Kidney epithelial cell (primary cell): ENCODE measurements around the gene SPP1. TPM values are rescaled to one million over a fixed set of nuclear protein-coding genes. Genes with fewer than 3 reads are reported as not detected.

Experiments used
- DNase-seq: peaks from one replicate; pipeline ENCODE4 v3.0.0-alpha.2; 2010; ENCODE audit warnings: low read depth
- H3K27me3 ChIP-seq: 2 replicates; pipeline ENCODE4 v1.6.0; 2011; ENCODE audit warnings: low read length; ENCODE audit not compliant: control insufficient read depth, insufficient read depth
- H3K36me3 ChIP-seq: 2 replicates; pipeline ENCODE4 v1.5.1; 2011; ENCODE audit warnings: low read length; ENCODE audit not compliant: control insufficient read depth, insufficient read depth
- H3K4me3 ChIP-seq: 2 replicates; pipeline ENCODE4 v1.5.1; 2011; ENCODE audit warnings: low read depth, mild to moderate bottlenecking, control low read depth, low read length
- total RNA-seq: library from RNA; depleted of rRNA; stranded (reverse); fragments of >200 nt; gene quantifications from 2 replicates; pipeline ENCODE4 v1.2.3, GENCODE V29; 2015
- TF ChIP-seq, protein P1 (sequence below): IDR thresholded peaks from 2 replicates; pipeline ENCODE4 v1.5.1; 2011; ENCODE audit warnings: mild to moderate bottlenecking, moderate library complexity, low read length, control low read depth, inconsistent platforms; ENCODE audit not compliant: insufficient read depth, poor library complexity, severe bottlenecking

SPP1 gene
- total RNA-seq, 1 donor from 2014 or later: 160 TPM

DNA sequence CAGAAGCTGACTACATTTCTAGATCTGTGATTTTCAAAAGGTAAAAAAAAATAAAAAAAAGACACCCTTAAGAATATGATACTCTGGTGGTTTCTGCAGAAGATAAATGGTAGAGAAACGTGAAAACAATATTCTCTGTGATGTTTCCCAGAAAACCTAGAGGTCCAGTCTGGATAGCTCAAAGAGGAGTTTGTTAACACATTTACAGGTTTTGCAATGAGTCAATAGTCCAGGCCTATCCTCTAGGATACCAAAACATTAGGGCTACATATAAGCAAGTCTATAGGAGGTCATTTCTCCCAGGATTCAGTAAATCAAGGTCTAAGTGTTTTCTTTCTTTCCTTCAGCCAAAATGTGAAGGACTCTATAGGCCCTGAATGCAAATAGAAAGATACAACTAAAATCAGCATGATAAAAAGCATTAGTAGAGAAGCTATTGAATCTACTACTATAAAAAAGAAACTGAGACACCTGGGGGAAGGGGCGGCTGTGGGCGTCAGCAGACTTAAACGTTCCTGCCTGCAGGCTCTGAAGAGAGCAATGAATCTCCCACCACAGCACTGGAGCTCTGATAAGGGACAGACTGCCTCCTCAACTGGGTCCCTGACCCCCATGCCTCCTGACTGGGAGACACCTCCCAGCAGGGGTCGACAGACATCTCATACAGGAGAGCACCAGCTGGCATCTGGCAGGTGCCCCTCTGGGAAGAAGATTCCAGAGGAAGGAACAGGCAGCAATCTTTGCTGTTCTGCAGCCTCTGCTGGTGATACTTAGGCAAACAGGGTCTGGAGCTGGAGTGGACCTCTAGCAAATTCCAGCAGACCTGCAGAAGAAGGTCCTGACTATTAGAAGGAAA lies 33.7 kb upstream of the SPP1 start:
- no peak overlapping the region for H3K4me3 ChIP-seq
- H3K27me3 ChIP-seq: no peaks in the 10 kb centered on the region
- TF ChIP-seq, protein P1, sequence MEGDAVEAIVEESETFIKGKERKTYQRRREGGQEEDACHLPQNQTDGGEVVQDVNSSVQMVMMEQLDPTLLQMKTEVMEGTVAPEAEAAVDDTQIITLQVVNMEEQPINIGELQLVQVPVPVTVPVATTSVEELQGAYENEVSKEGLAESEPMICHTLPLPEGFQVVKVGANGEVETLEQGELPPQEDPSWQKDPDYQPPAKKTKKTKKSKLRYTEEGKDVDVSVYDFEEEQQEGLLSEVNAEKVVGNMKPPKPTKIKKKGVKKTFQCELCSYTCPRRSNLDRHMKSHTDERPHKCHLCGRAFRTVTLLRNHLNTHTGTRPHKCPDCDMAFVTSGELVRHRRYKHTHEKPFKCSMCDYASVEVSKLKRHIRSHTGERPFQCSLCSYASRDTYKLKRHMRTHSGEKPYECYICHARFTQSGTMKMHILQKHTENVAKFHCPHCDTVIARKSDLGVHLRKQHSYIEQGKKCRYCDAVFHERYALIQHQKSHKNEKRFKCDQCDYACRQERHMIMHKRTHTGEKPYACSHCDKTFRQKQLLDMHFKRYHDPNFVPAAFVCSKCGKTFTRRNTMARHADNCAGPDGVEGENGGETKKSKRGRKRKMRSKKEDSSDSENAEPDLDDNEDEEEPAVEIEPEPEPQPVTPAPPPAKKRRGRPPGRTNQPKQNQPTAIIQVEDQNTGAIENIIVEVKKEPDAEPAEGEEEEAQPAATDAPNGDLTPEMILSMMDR: no peak
- DNase-seq: no peak
- H3K36me3 ChIP-seq: no peaks in the 10 kb centered on the region

DNA sequence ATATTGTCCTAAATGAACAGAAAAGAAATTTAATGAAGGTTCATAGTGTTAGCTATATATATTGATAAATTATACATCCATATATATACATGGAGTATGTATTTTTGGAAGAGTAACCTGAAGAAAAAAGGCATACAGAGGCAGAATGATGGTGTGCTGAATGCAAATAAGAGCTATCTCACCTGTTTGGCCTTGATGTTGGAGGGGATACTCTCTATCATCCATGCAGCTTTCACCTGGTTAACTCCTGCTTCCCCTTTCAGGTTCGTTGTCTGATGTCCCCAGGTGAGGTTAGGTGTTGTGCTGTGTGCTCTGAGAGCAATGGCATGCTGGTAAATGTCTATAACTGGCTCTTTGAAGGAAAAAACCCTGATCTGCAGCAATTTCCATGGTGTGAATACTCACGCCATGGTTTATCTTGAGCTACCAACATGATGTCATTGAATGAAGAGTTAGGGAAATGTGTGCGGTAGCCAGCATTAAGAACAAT lies 31.8 kb upstream of the SPP1 start:
- DNase-seq: no peak
- H3K4me3 ChIP-seq: no peak overlapping the region
- TF ChIP-seq, protein P1: no peak
- no peaks in the 10 kb centered on the region for H3K36me3 ChIP-seq
- no peaks in the 10 kb centered on the region for H3K27me3 ChIP-seq

DNA sequence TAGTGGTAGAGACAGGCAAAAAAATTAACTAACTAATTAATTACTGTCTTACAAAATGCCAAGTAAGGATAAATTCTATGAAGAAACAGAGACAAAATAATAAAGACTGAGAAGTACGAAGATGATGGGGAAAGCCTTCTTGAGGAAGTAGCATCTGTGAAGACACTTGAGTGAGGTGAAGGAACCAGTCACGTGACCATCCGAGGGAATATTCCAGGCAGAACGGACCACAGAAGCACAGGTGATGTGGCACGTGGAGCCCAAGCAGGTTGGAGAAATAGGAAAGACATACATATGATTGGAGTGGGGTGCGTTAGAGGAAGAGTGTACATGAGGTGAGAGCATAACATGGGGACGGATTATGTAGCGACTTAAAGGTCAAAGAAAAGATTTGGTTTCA lies 30.5 kb upstream of the SPP1 start:
- no peak overlapping the region for H3K4me3 ChIP-seq
- DNase-seq: no peak
- TF ChIP-seq, protein P1: no peak

DNA sequence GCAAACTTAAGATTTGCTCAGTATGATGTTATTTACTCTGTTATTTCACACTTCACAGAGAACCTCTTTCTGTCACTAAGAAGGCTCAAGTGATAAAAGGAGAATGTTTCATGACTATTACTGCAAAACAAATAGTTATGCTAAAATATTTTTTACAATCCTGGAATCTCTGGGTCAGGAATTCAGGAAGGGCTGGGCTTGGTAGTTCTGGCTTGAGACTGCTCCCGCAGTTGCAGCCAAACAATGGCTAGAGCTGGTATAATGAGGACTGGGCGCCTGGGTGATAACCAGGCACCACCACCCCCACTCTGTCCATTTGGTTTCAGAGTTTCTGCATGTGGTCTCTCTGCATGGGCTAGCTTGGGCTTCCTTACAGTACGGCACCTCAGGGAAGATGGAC lies 28.7 kb upstream of the SPP1 start:
- TF ChIP-seq, protein P1: no peak
- DNase-seq: no peak
- H3K4me3 ChIP-seq: no peak overlapping the region
- H3K27me3 ChIP-seq: no peaks in the 10 kb centered on the region
- H3K36me3 ChIP-seq: no peaks in the 10 kb centered on the region

More for the DNA sequence above, 30.5 kb upstream of the SPP1 start:
- no peaks in the 10 kb centered on the region for H3K36me3 ChIP-seq
- no peaks in the 10 kb centered on the region for H3K27me3 ChIP-seq

DNA sequence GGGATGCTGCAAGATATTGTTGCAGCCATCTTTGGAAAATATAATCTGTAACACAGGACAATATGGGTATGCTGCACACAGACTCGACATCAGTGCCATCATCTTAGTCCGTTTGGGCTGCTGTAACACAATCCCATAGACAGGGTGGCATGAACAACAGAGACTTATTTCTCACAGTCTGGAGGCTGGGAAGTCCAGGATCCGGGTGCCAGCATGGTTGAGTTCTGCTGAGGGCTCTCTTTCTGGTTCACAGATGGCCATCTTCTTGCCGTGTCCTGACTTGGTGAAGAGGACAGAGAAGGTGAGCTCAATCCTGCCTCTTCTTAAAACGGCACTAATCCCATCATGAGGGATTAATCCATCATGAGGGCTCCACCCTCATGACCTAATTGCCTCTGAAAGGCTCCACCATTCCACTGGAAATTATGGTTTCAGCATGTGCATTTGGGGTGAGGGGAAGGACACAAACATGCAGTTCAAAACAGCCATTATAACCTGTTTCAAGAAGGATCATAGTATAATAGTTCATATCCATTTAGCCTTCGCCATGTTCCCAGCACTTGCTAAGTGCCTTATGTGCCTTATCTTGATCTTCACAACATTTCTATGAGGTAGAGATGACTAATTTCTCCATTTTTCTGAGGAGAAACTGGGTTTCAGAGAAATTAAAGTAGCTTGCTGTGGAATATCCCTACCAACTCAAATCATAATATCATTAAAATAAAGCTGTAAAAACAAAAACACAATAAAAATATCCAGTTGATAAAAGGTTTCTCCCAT lies 27.9 kb upstream of the SPP1 start:
- H3K4me3 ChIP-seq: no peak overlapping the region
- DNase-seq: peak; percentile 10
- TF ChIP-seq, protein P1: no peak
- H3K27me3 ChIP-seq: no peaks in the 10 kb centered on the region
- H3K36me3 ChIP-seq: no peaks in the 10 kb centered on the region
